HG02981 (cell line): ENCODE measurements around the gene CNOT2.

Experiments used
- ATAC-seq: cut with Tn5 transposase; IDR thresholded peaks from one replicate; pipeline ENCODE4 v1.9.1; 2021; ENCODE audit warnings: mild to moderate bottlenecking, moderate library complexity; ENCODE audit not compliant: unreplicated experiment

The CNOT2 gene

DNA sequence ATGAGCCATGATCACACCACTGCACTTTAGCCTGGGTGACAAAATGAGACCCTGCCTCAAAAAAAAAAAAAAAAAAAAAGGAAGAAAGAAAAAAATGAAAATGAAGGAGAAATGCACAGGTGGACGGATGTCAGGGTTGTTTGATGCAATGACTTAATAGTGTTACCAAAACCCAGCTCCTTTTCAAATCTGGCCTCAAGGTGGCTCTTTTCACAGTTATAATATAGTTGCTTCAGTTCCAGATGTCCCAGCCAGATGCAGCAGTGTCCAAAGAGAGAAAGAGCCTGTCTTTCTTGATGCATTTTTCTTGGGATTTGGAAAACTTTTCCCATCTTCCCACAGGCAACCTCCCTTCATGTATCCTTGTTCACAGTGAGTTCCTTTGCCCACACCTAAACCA is 159.4 kb downstream of the CNOT2 start:
- ATAC-seq, result no peak

DNA sequence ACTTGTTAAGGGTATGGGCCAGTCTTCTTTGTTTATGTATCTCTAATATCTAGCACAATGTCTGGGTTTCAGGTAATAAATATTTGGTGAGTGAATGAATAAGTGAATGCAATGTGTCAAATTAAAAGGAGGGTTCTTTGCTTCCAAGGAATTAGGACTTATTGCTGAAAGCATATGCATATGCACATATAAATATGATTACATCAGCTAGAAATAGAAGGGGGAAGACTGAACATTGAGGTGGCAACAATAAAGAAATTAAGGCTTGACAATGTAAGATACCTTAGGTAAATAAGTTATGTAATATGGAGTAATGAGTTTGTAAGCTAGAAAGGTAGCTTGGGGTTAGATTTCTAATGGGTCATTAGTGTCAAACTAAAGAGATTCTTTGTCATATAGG is 160.6 kb downstream of the CNOT2 start:
- ATAC-seq, result no peak
